OCI-LY7 (cell line): ENCODE data around the gene HDAC4. TPM values are rescaled to one million over a fixed set of nuclear protein-coding genes. Genes with fewer than 3 reads are reported as not detected.

Experiments used
- BruUV-seq: library from RNA; stranded (reverse); fragments of 400-500 nt; replicated peaks from 2 replicates; lab custom pipeline; 2021; lab: Mats Ljungman, UMichigan
- CTCF ChIA-PET: fragments of 300-600 bp; sonication (Branson Sonifier 250); formaldehyde crosslinking; loops from one replicate; lab custom pipeline; 2022; ENCODE audit warnings: antibody characterized with exemption; ENCODE audit not compliant: unreplicated experiment; lab: Charles Lee
- POLR2A ChIA-PET: fragments of 300-600 bp; sonication (Branson Sonifier 250); formaldehyde crosslinking; loops from one replicate; lab custom pipeline; 2022; ENCODE audit warnings: antibody characterized with exemption; lab: Charles Lee
- DNase-seq: peaks from one replicate; pipeline ENCODE4 v3.0.0-alpha.2; 2015; ENCODE audit warnings: low spot score
- H2AFZ ChIP-seq: fragments of 200-600 bp; sonication (generic), shearing (Covaris generic); 2 replicates; pipeline ENCODE4 v1.6.1; 2014; ENCODE audit warnings: mild to moderate bottlenecking, antibody characterized with exemption, low read length, moderate library complexity
- H3K27ac ChIP-seq: fragments of 200-600 bp; sonication (generic); 2 replicates; pipeline ENCODE4 v1.5.1; 2014; ENCODE audit warnings: mixed run types, low read depth, mild to moderate bottlenecking, moderate library complexity, low read length, inconsistent platforms; ENCODE audit not compliant: poor library complexity, severe bottlenecking
- H3K36me3 ChIP-seq: fragments of 200-600 bp; sonication (generic); 2 replicates; pipeline ENCODE4 v1.6.1; 2014; ENCODE audit warnings: mild to moderate bottlenecking, antibody characterized with exemption, low read length, moderate library complexity, mixed read lengths; ENCODE audit not compliant: insufficient read depth
- H3K4me1 ChIP-seq: fragments of 200-600 bp; sonication (generic); 2 replicates; pipeline ENCODE4 v1.5.1; 2014; ENCODE audit warnings: mild to moderate bottlenecking, low read length; ENCODE audit not compliant: insufficient read depth, poor library complexity, severe bottlenecking
- H3K4me2 ChIP-seq: fragments of 200-600 bp; sonication (generic); 2 replicates; pipeline ENCODE4 v1.6.1; 2014; ENCODE audit warnings: mild to moderate bottlenecking, low read length
- H3K4me3 ChIP-seq: fragments of 200-600 bp; sonication (generic); 2 replicates; pipeline ENCODE4 v1.5.1; 2014; ENCODE audit warnings: mild to moderate bottlenecking, low read depth, low read length; ENCODE audit not compliant: poor library complexity, severe bottlenecking
- H3K79me2 ChIP-seq: fragments of 200-600 bp; sonication (generic); 2 replicates; pipeline ENCODE4 v1.6.1; 2016; ENCODE audit warnings: low read depth, mild to moderate bottlenecking, low read length, moderate library complexity, mixed read lengths; ENCODE audit not compliant: insufficient read depth
- H3K9me2 ChIP-seq: fragments of 200-600 bp; sonication (generic); 2 replicates; pipeline ENCODE4 v1.6.1; 2016; ENCODE audit warnings: mild to moderate bottlenecking, low read length, mixed read lengths; ENCODE audit not compliant: insufficient read depth
- H3K9me3 ChIP-seq: fragments of 200-600 bp; sonication (generic); 2 replicates; pipeline ENCODE4 v1.6.1; 2014; ENCODE audit warnings: mild to moderate bottlenecking, mixed run types, low read length, mixed read lengths
- H4K20me1 ChIP-seq: fragments of 200-600 bp; sonication (generic); 2 replicates; pipeline ENCODE4 v1.6.1; 2014; ENCODE audit warnings: mild to moderate bottlenecking, antibody characterized with exemption, low read length, moderate library complexity, mixed read lengths; ENCODE audit not compliant: insufficient read depth
- CTCF ChIP-seq: fragments of 200-600 bp; sonication (generic); conservative IDR thresholded peaks from 2 replicates; pipeline ENCODE4 v1.5.1; 2014; ENCODE audit warnings: mild to moderate bottlenecking, antibody characterized with exemption, low read length, moderate library complexity, mixed read lengths
- EZH2phosphoT487 ChIP-seq: fragments of 200-600 bp; sonication (generic); IDR thresholded peaks from 2 replicates; pipeline ENCODE4 v1.6.1; 2018; ENCODE audit warnings: low read depth, borderline replicate concordance, mild to moderate bottlenecking, mixed run types, antibody characterized with exemption, low read length, moderate library complexity, mixed read lengths
- intact Hi-C: fragments of 100-400 bp; cut with micrococcal nuclease; formaldehyde crosslinking; loops from one replicate; pipeline ENCODE4 v1.10.0; 2022; ENCODE audit not compliant: unreplicated experiment
- total RNA-seq, 2 experiments: library from RNA; depleted of rRNA in 1 of 2; stranded (reverse); fragments of >200 nt in 1 of 2; shearing (Covaris generic) in 1 of 2; gene quantifications; 2 replicates each; pipeline ENCODE4 v1.2.3, GENCODE V29; 2014 to 2022

The HDAC4 gene
- total RNA-seq, 2 experiments from 2014 or later: 10.2 to 20.6 TPM

GRCh38 chr2:239299218-239299939, 101.4 kb downstream of the HDAC4 start:
- CTCF ChIA-PET: no interaction called here
- H4K20me1 ChIP-seq: peaks cover 13% of the 10 kb centered on the region; the same call in 1 of the 2 replicates
- no peaks in the 10 kb centered on the region for H3K79me2 ChIP-seq
- H3K9me3 ChIP-seq: no peaks in the 10 kb centered on the region
- H3K4me2 ChIP-seq: no peak overlapping the region
- BruUV-seq: no TSS peak
- H3K27ac ChIP-seq: no peak overlapping the region
- no peaks in the 10 kb centered on the region for H3K36me3 ChIP-seq
- intact Hi-C loops: no loop called here
- TF ChIP-seq CTCF (no peak), EZH2phosphoT487 (no peak)
- H3K9me2 ChIP-seq: no peaks in the 10 kb centered on the region
- no peak for DNase-seq
- H2AFZ ChIP-seq: no peak overlapping the region
- H3K4me3 ChIP-seq: no peak overlapping the region
- POLR2A ChIA-PET: interaction anchor here (0.7 kb wide), 1 partner anchor 21 kb away, joined by 3 read pairs; no protein-coding TSS in a partner anchor
- H3K4me1 ChIP-seq: no peaks in the 10 kb centered on the region

DNA sequence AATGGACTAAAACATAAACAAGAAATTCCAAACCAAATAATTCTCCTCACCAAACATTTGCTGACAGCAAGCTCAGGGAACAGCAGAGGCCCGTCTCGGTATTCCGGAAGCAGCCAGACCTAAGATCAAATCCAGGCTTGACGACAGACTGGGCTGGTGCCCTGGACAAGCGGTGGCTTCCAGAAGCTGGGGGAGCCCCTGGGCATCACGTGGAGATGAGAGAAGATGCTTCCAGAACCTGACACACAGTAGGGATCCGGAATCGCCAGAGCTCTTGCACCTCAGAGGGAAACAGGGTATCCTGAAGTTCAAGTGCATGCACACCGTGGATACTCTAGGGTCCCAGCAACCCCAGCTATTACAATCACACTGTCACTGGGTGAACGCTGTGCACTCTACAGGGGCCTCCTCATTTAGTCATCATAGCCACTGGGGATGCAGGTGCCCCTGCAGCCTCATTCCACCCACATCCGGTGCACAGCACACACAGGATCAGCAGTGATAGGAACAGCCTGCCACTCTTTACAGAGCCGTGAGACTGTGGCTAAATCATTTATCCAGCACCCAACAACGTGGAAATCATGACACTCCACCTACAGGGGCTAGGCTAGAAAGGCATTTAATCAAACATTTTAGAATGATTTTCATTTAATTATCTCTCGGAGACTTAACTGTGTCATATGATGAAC, 102.6 kb downstream of the HDAC4 start:
- Histone ChIP-seq H3K4me3 (no peak overlapping the region), H2AFZ (no peak overlapping the region), H3K79me2 (no peaks in the 10 kb centered on the region), H3K4me2 (no peak overlapping the region), H3K36me3 (no peaks in the 10 kb centered on the region), H3K9me3 (no peaks in the 10 kb centered on the region), H3K27ac (no peak overlapping the region), H3K4me1 (no peaks in the 10 kb centered on the region), H3K9me2 (no peaks in the 10 kb centered on the region), H4K20me1 (peaks cover 13% of the 10 kb centered on the region; the same call in 1 of the 2 replicates)
- peak; percentile 6 for DNase-seq
- BruUV-seq: no TSS peak
- intact Hi-C loops: no loop called here
- ChIA-PET CTCF (no interaction called here), POLR2A (no interaction called here)
- no peak for TF ChIP-seq CTCF
- no peak for TF ChIP-seq EZH2phosphoT487
